NCI-H748 treated with DMSO at 0.1 percent for 48 hours (cell line): ENCODE results near the gene ACE.
"Not testable (repeated sequence)": the region's sequence is repeated elsewhere in the genome, so short reads cannot be mapped to it uniquely, and the experiment has no call there.

Source experiments
- DNase-seq: peaks from one replicate; lab custom pipeline; 2025; lab: John Stamatoyannopoulos, UW

ACE gene

GRCh38 chr17:63444457-63444856, 32.4 kb upstream of the ACE start:
- no peak for DNase-seq

DNA sequence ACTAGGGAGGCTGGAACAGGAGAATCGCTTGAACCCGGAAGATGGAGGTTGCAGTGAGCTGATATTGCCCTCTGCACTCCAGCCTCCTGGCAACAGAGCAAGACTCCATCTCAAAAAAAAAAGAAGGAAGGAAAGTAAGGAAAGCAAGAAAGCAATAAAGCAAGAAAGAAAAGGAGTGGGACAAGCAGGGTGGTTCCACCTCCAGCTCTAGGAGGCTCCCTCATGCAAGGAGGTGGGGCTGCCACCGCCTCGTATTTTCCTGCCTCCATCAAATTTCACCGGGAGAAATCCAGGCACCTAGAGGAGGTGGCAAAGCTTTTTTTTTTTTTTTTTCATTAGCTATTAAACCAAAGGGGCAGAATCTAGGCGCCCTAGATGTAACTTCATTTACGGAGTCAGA, 31.8 kb upstream of the ACE start:
- no peak for DNase-seq

DNA sequence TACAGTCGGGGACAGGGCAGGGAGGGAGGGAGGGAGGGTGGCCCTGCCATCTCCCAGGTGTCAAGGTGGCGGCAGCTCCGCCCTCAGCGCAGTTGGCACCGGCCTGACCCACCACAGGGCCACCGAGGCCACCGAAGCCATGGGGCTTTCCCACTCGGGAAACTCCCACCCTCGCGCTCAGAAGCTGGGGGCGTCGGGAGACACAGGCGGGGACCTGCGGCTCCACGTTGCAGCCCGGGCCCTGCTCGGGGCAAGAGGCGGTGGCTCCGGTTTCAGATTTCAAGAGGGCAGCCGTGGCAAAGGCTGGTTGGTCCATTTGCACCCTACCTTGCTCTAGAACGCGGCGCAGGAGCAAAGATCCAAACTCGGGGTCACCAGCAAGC, 31.3 kb upstream of the ACE start:
- DNase-seq = no peak

DNA sequence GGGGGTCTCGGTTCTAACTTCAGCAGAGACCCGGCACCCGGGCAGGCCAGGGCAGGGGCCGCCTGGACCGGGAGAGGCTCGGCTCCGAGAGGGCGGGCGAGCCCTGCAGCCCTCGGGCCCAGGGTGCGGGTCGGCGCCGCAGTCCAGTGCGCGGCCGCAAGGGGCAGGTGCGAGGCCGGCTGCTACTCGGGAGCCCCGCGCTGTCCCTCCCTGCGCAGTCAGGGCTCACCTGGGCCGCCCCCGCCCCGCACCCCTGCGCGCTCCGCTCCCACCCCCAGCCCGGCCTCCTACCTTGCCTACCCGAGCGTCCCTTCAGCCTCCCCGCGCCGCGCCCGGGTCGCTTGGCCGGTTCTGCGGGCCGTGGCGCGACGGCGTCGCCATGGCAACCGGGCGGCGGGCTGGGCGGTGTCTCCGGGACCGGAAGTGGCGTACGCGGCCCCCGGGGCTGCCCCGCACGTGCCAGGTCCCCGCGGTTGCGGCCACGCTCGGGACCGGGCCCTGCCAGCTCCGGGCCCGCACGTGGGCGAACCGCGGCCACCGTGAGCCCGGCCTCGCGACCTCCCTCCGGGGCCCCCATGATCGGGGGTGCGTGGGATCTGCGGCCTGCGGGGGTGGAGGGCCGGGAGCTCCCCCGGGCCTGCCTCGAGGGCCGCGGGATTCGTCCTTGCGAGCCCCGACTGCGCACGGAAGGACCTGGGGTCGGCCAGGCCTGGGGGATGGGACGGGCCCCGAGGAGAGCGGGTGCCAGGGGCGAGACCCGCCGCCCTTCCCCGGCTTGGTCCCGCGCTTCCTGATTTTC, 30.7 kb upstream of the ACE start, which contains the start of gene CYB561:
Gene CYB561 (minus strand): TSS at position 353 of the 799 bp plus-strand sequence. CDS start 8,759 bp downstream, outside the sequence.
- peak; percentile 56 for DNase-seq

- no peak for DNase-seq
These were observed 29.9 kb upstream of the ACE start for GRCh38 chr17:63446753-63447470.

- DNase-seq = no peak
These were observed 29.3 kb upstream of the ACE start for GRCh38 chr17:63447471-63448009.

- no peak for DNase-seq
These were observed 28.2 kb upstream of the ACE start for GRCh38 chr17:63448655-63449054.

GRCh38 chr17:63450551-63450950, 26.3 kb upstream of the ACE start:
- DNase-seq = no peak

GRCh38 chr17:63451150-63451549, 25.7 kb upstream of the ACE start:
- no peak for DNase-seq

DNA sequence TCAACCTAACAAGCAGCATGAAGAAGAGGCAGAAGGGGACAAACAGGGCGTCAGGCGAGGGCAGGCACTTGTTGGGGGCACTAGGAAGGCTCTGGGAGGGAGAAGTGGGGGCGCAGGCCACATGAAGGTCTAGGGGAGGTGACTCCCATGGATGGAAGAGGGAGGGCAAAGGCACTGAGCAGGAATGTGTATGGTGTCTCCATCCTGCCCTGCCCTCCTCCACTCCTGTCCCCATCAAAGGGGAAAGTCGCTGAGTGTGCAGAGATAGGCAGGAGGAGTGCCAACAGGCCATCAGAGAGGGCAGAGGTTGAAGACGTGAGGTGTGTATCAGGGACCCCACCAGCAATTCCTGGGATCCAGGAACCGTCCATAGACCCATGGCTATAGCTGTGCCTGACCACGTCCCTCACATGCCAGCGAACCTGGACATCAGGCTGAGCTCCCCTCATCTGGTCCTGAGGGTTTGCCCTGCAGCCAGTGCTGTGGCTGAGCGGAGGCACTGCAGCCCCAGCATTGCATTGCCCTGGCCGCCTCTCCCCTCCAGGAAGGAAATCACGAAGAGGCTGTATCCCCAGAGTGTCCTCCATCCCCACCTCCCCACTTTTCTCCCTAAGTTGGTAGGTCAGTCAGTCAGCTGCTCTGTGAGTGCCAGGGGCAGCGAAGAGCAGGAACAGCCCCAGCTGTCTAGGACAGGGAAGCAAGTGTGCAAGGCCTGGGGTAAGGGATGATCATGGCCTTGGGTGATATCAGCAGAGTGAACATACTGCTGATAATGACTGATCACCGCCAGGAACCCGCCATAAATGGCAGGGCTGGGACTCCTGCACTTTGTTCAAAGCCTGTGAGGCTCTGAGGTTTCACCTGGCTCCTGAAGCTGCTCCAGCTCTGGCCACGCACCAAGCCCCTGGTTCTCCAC, 24.6 kb upstream of the ACE start:
- no peak for DNase-seq

DNA sequence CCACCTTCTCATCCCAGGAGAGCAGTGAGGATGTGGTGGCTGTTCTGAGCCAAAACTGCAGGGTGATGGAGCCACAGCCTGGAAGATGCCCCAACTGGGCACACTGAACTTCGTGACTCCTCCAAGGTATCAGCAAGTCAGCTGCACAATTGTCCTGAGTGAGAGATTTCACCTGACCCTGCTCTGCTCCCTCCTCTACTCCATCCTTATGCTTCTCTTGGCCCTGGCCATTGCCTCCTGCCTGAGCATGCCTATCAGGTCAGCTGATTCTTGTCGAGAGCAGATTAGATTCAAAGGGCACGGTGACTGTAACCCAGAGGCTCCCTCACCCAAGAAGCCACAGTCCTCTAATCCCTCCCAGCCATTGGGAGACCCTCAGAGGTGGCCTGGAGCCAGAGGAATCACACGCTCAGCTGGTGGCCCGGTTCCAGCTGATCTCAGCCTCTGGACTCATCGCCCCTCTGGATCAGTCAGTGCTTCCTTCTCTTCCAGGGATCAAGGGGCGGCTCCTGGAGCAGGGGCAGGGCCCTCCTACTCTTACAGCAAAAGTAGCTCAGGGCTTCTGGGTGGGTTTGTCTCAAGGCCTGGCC, 23.8 kb upstream of the ACE start:
- no peak for DNase-seq

DNA sequence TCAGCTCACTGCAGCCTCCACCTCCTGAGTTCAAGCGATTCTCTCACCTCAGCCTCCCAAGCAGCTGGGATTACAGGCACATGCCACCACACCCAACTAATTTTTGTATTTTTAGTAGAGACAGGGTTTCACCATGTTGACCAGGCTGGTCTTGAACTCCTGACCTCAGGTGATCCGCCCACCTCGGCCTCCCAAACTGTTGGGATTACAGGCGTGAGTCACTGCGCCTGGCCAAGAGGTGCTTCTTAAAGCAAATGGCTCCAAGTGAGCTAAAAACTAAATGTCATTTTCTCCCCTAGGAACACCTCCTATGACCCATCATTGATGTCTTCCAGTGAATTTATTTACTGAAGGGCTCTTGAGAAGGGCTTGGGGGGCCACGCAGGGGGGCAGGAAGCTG, 22.5 kb upstream of the ACE start:
- DNase-seq = not testable (repeated sequence)

DNA sequence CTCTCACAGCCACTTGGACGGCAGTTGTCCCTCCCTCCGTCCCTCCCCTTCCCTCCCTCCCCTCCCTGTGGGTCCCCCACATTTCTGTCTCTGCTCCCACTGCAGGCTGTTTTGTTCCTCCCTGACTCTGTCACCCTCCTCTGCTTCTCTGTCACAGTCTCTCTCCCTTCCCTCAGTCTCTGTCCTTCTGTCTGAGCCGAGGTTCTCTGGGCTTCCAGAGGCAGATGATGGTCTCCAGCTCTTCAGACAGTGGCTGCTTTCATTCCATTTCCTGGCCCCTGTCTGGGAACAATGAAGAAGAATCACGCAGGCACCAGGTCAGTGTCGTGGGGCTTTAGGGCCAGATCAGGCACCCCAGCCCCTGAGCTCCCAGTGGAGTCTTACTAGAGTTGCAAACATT, 21.9 kb upstream of the ACE start:
- no peak for DNase-seq

- DNase-seq = no peak
These were observed 21.4 kb upstream of the ACE start for GRCh38 chr17:63455417-63455816.

- DNase-seq = no peak
These were observed 18.4 kb upstream of the ACE start for GRCh38 chr17:63458478-63458877.

DNA sequence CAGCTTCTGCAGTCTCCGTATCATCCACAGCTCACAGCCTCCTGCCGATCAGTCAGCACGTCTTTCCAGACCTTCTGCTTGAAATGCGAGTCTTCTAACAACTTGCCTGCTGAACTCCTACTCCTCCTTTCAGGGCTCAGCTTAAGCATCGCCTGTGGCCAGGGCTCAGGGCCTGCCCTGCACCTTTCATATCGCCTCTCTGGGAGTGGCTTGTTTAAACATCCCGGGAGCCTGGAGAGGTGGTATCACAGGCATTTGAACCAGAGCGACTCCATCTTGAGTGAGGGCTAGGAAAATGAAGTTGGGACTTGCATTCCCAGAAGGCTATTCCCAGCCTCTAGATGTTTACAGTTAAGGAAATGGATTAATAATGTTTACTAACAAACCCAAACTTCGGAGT, 16.8 kb upstream of the ACE start:
- DNase-seq = no peak

GRCh38 chr17:63463771-63464170, 13.1 kb upstream of the ACE start:
- no peak for DNase-seq

- no peak for DNase-seq
These were observed 12.1 kb upstream of the ACE start for GRCh38 chr17:63464691-63465236.

- DNase-seq = not testable (repeated sequence)
These were observed 8.8 kb upstream of the ACE start for GRCh38 chr17:63468099-63468498.

DNA sequence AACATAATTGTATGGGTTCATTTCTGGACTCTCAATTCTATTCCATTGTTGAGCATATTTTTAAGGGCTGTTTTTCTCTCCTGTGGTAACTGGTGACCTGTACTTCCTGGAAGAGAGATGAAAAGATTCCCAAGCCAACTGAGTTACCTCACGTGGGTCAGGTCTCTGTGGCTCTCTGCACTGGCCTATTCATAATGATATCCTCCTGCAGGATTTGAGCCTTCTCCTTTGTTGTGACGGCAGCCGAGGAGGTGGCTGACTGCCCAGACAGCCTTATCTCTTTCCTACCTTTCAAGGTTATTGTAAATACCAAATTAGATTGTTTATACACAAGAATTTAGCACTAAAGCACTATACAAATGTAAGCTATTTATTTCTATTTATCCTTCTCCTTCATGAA, 2.7 kb upstream of the ACE start:
- DNase-seq = no peak
